HepG2 (cell line): ENCODE results near the gene MKS1. TPM values are rescaled to one million over a fixed set of nuclear protein-coding genes. Genes with fewer than 3 reads are reported as not detected.

Source experiments
- ATAC-seq: fragments of 200-7000 bp; cut with Tn5 transposase; 3 replicates; pipeline ENCODE4 v1.9.1; 2020; ENCODE audit warnings: mild to moderate bottlenecking, moderate library complexity
- BruUV-seq: library from RNA; stranded (reverse); fragments of 400-500 nt; replicated peaks from 2 replicates; lab custom pipeline; 2021; lab: Mats Ljungman, UMichigan
- CTCF ChIA-PET: fragments of 300-600 bp; formaldehyde crosslinking; extraction: SDS; loops from one replicate; lab custom pipeline; 2021; ENCODE audit warnings: low total read pairs, inconsistent platforms, low intra/inter-chr PET ratio; lab: Yijun Ruan, JAX
- POLR2A ChIA-PET: fragments of 350-600 bp; sonication (Branson Sonifier 250); formaldehyde crosslinking; loops from one replicate; lab custom pipeline; 2020; ENCODE audit warnings: antibody characterized with exemption, inconsistent platforms; lab: Yijun Ruan, JAX
- DNase-seq: peaks from one replicate; pipeline ENCODE4 v3.0.0-alpha.2; 2015; ENCODE audit warnings: low spot score
- FAIRE-seq: peaks from 3 replicates; lab custom pipeline; 2011; peaks lifted over from hg19 to GRCh38; lab: Jason Lieb, UNC
- H2AFZ ChIP-seq: one replicate; pipeline ENCODE4 v1.6.1; 2011; ENCODE audit warnings: low read length, inconsistent platforms
- H3K27ac ChIP-seq: fragments of 300-600 bp; 3 replicates; pipeline ENCODE4 v1.8.0; 2011; ENCODE audit warnings: mixed run types, mild to moderate bottlenecking, mixed read lengths, low read length, inconsistent platforms; ENCODE audit not compliant: insufficient read depth; ENCODE audit errors: extremely low read length
- H3K27me3 ChIP-seq, 2 experiments: fragments of 200-600 bp in 1 of 2; 2 replicates in 1 of 2; 3 replicates in 1 of 2; pipeline versions ENCODE4 v1.6.0 to v1.8.0; 2011; ENCODE audit warnings: low read length in 2 of 2, mild to moderate bottlenecking in 2 of 2, moderate library complexity in 2 of 2, inconsistent platforms in 1 of 2; ENCODE audit not compliant: insufficient read depth in 2 of 2, control insufficient read depth in 1 of 2
- H3K36me3 ChIP-seq, 2 experiments: fragments of 200-600 bp in 1 of 2; replicated peaks in 1 of 2; 2 replicates in 1 of 2; 3 replicates in 1 of 2; pipeline versions ENCODE4 v1.5.1 to v1.8.0; 2011; ENCODE audit warnings: low read length in 2 of 2, inconsistent platforms in 1 of 2; ENCODE audit not compliant: insufficient read depth in 2 of 2, control insufficient read depth in 1 of 2
- H3K4me1 ChIP-seq: 2 replicates; pipeline ENCODE4 v1.5.1; 2012; ENCODE audit warnings: low read length, inconsistent platforms; ENCODE audit not compliant: insufficient read depth
- H3K4me2 ChIP-seq: 2 replicates; pipeline ENCODE4 v1.6.0; 2011; ENCODE audit warnings: low read depth, low read length, inconsistent platforms
- H3K4me3 ChIP-seq, 3 experiments: fragments of 200-600 bp in 1 of 3; sonication (generic), shearing (Covaris generic) in 1 of 3; replicated peaks in 1 of 3; 2 replicates each; pipeline ENCODE4 v1.5.1; 2011 to 2016; ENCODE audit warnings: low read length in 3 of 3, inconsistent platforms in 2 of 3, low read depth in 2 of 3, mild to moderate bottlenecking in 2 of 3, control low read depth in 1 of 3, mixed read lengths in 1 of 3; ENCODE audit not compliant: insufficient read depth in 1 of 3
- H3K79me2 ChIP-seq: one replicate; pipeline ENCODE4 v1.6.1; 2011; ENCODE audit warnings: low read length, inconsistent platforms; ENCODE audit not compliant: insufficient read depth
- H3K9ac ChIP-seq: 2 replicates; pipeline ENCODE4 v1.6.0; 2011; ENCODE audit warnings: mild to moderate bottlenecking, low read depth, low read length, inconsistent platforms; ENCODE audit not compliant: insufficient read depth
- H3K9me3 ChIP-seq: 2 replicates; pipeline ENCODE4 v1.5.1; 2012; ENCODE audit warnings: mild to moderate bottlenecking, low read length
- H4K20me1 ChIP-seq: 2 replicates; pipeline ENCODE4 v1.6.0; 2011; ENCODE audit warnings: inconsistent platforms, mild to moderate bottlenecking, low read length, moderate library complexity; ENCODE audit not compliant: insufficient read depth
- ATF7 ChIP-seq, 2 experiments: fragments of 450-650 bp in 1 of 2; sonication (generic) in 1 of 2; formaldehyde crosslinking in 1 of 2; IDR thresholded peaks; 2 replicates each; pipeline versions ENCODE4 v1.4.0 to v1.6.1; 2016 to 2020; ENCODE audit warnings: antibody characterized with exemption in 1 of 2, mild to moderate bottlenecking in 1 of 2, missing genetic modification reagents in 1 of 2
- CREB1 ChIP-seq, 2 experiments: fragments of 450-650 bp in 1 of 2; IDR thresholded peaks; 2 replicates each; pipeline ENCODE4 v1.6.1; 2016 to 2017; ENCODE audit warnings: control low read depth in 1 of 2, mild to moderate bottlenecking in 1 of 2, missing compliant biosample characterization in 1 of 2, missing genetic modification characterization in 1 of 2
- FLYWCH1 ChIP-seq: sonication (generic); formaldehyde crosslinking; IDR thresholded peaks from 2 replicates; pipeline ENCODE4 v1.8.1; 2023; ENCODE audit warnings: mild to moderate bottlenecking, missing genetic modification reagents
- PTBP1 ChIP-seq: fragments of 200-400 bp; formaldehyde crosslinking; IDR thresholded peaks from 2 replicates; pipeline ENCODE4 v1.6.1; 2018; ENCODE audit warnings: low read length, low read depth; ENCODE audit not compliant: poor library complexity, severe bottlenecking
- ZNF318 ChIP-seq: sonication (generic); formaldehyde crosslinking; IDR thresholded peaks from 2 replicates; pipeline ENCODE4 v1.4.0; 2020; ENCODE audit warnings: mild to moderate bottlenecking, missing genetic modification reagents
- ZNF724P ChIP-seq: sonication (generic); formaldehyde crosslinking; IDR thresholded peaks from 2 replicates; pipeline ENCODE4 v1.8.0; 2022; ENCODE audit warnings: missing genetic modification reagents, borderline replicate concordance
- WGBS: methylation state at CpG from one replicate; pipeline ENCODE4 v1.1.6; 2017; ENCODE audit warnings: low lambda C conversion rate; 5-methylcytosine and 5-hydroxymethylcytosine counted together
- in situ Hi-C: cut with HindIII; loops from 2 replicates; pipeline ENCODE4 v1.10.0; 2017; ENCODE audit warnings: low pct_unique_long_range_greater_than_20kb; ENCODE audit not compliant: extremely low pct_ligation_motif_present
- intact Hi-C: fragments of 100-400 bp; cut with micrococcal nuclease; formaldehyde crosslinking; loops from one replicate; pipeline ENCODE4 v1.10.0; 2022; ENCODE audit not compliant: unreplicated experiment
- polyA plus RNA-seq, 8 experiments: library from polyadenylated mRNA; depleted of rRNA in 3 of 8; stranded (reverse) in 7 of 8; unstranded in 1 of 8; fragments of >200 nt; fragmentation: Illumina TruSeq in 4 of 8; extraction: Trizol in 4 of 8; gene quantifications; 2 replicates each; pipeline versions ENCODE4 v1.2.1 to v1.2.3, GENCODE V29; 2011 to 2016; ENCODE audit warnings: low read depth in 4 of 8, missing spikeins in 1 of 8, mixed read lengths in 1 of 8; ENCODE audit not compliant: insufficient read depth in 1 of 8
- total RNA-seq, 5 experiments: library from RNA; depleted of rRNA; stranded (reverse); fragments of >200 nt; fragmentation: Illumina TruSeq; extraction: Trizol; gene quantifications; 2 replicates each; pipeline ENCODE4 v1.2.3, GENCODE V29; 2016; ENCODE audit warnings: low read depth in 1 of 5

Gene MKS1
- total and polyA plus RNA-seq, 2 of the 13 experiments (the other 11 are each of a cell fraction or from before 2014, with no cell fraction given), result 16.1 to 26.3 TPM

- no peaks in the 10 kb centered on the region for H3K79me2 ChIP-seq
- ChIA-PET CTCF (no interaction called here), POLR2A (no interaction called here)
- in situ Hi-C loops (no loop called here), intact Hi-C loops (no loop called here)
- H3K4me2 ChIP-seq, result no peak overlapping the region
- no peak for ATAC-seq
- BruUV-seq, result no TSS peak
- WGBS, result 1% methylated on average over 3 of the region's 3 CpGs
- H3K9ac ChIP-seq, result no peak overlapping the region
- no peaks in the 10 kb centered on the region for H4K20me1 ChIP-seq
- no peak for FAIRE-seq
- no peak overlapping the region for H3K4me3 ChIP-seq
- no peak overlapping the region for H2AFZ ChIP-seq
- TF ChIP-seq ZNF724P (no peak), ATF7 (IDR thresholded peaks at IDR 0.05) (peak; percentile 57), ATF7 (CRISPR knock-in tag; IDR thresholded peaks at IDR 0.05) (no peak), FLYWCH1 (CRISPR knock-in tag) (no peak), CREB1 (IDR thresholded peaks at IDR 0.05) (peak; percentile 63), CREB1 (CRISPR knock-in tag; IDR thresholded peaks at IDR 0.05) (no peak)
- H3K9me3 ChIP-seq, result no peaks in the 10 kb centered on the region
- peaks cover 3 to 46% of the 10 kb centered on the region in 2 experiments; a peak in 4 of 5 replicates for H3K27me3 ChIP-seq
- no peak for DNase-seq
- H3K4me1 ChIP-seq, result peaks cover 31% of the 10 kb centered on the region
- H3K36me3 ChIP-seq, result no peaks in the 10 kb centered on the region
- H3K27ac ChIP-seq, result no peak overlapping the region
Measured at GRCh38 chr17:58253082-58253481, 34.0 kb upstream of the MKS1 start.

GRCh38 chr17:58252141-58252540 is 33.1 kb upstream of the MKS1 start:
- Histone ChIP-seq H3K4me3 (no peak overlapping the region), H3K27me3 (peaks cover 3 to 54% of the 10 kb centered on the region in 2 experiments; a peak in 4 of 5 replicates), H3K9ac (no peak overlapping the region), H3K9me3 (no peaks in the 10 kb centered on the region), H2AFZ (no peak overlapping the region), H3K4me2 (no peak overlapping the region), H4K20me1 (no peaks in the 10 kb centered on the region), H3K27ac (no peak overlapping the region), H3K36me3 (no peaks in the 10 kb centered on the region), H3K4me1 (peaks cover 38% of the 10 kb centered on the region), H3K79me2 (no peaks in the 10 kb centered on the region)
- BruUV-seq, result no TSS peak
- no peak for TF ChIP-seq ZNF318 (CRISPR knock-in tag)
- TF ChIP-seq PTBP1, result peak; percentile 66
- ChIA-PET POLR2A (no interaction called here), CTCF (no interaction called here)
- 42% methylated on average over 9 of the region's 9 CpGs for WGBS
- intact Hi-C loops, result no loop called here
- in situ Hi-C loops, result no loop called here
- DNase-seq, result no peak
- no peak for ATAC-seq
- FAIRE-seq, result no peak
